ENCODE data around the gene NELL2. TPM values are rescaled to one million over a fixed set of nuclear protein-coding genes. Genes with fewer than 3 reads are reported as not detected.

NELL2 gene
- total and polyA plus RNA-seq, 10 of the 15 experiments (the other 5 are each of a cell fraction or from before 2014, with no cell fraction given) = 0.27 to 2.3 (median 0.76) TPM

DNA sequence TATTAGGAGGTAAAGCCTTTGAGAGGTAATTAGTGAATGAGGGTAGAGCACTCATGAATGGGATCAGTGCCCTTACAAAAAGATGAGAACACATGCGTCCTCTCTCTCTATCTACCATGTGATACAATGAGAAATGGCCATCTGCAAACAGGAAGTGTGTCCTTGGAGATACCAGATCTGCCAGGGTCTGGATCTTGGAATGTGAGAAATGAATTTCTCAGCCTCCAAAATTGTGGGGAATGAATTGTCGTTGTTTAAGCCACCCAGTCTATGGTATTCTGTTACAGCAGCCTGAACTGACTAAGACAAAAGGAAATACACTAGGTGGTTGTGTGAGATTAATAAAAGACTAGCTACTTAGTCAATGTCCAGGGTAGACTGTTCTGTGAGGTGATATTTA lies 366.6 kb downstream of the NELL2 start:
- Histone ChIP-seq H3K4me2 (ENCODE audit: control insufficient read depth, insufficient read depth) (no peak overlapping the region), H3K9ac (ENCODE audit: control insufficient read depth, insufficient read depth, low read length) (no peak overlapping the region), H3K4me3 (no peak overlapping the region), H3K79me2 (ENCODE audit: control insufficient read depth, insufficient read depth, low read length) (no peaks in the 10 kb centered on the region), H2AFZ (ENCODE audit: control insufficient read depth, low read depth, low read length) (no peak overlapping the region), H3K9me3 (replicated peaks; ENCODE audit: control insufficient read depth, insufficient read depth, low read length) (no peaks in the 10 kb centered on the region), H3K36me3 (ENCODE audit: control insufficient read depth in 2 of 2, insufficient read depth in 2 of 2, low read length in 1 of 2) (no peaks in the 10 kb centered on the region), H4K20me1 (ENCODE audit: control insufficient read depth, insufficient read depth) (no peaks in the 10 kb centered on the region), H3K27me3 (replicated peaks in 1 of 2; ENCODE audit: control insufficient read depth in 2 of 2, insufficient read depth in 2 of 2, low read length in 1 of 2) (no peaks in the 10 kb centered on the region), H3K27ac (ENCODE audit: control insufficient read depth, insufficient read depth) (no peak overlapping the region), H3K4me1 (ENCODE audit: control insufficient read depth, insufficient read depth, low read length) (no peaks in the 10 kb centered on the region)
- ChIA-PET CTCF (interaction anchor here (0.8 to 3.5 kb wide), 4 partner anchors 10 to 494 kb away, joined by 3 to 12 read pairs (median 4); no protein-coding TSS in a partner anchor), POLR2A (interaction anchor here (1.8 kb wide), 1 partner anchor 65 kb away, joined by 5 read pairs; no protein-coding TSS in a partner anchor), RAD21 (ENCODE audit: unreplicated experiment) (interaction anchor here (0.9 to 3.4 kb wide), 2 partner anchors 10 to 65 kb away, joined by 3 to 21 read pairs; no protein-coding TSS in a partner anchor), SMC1A (ENCODE audit: uncharacterized antibody, unreplicated experiment) (interaction anchor here (1.0 to 3.2 kb wide), 5 partner anchors 8 to 192 kb away, joined by 3 to 17 read pairs (median 6); no protein-coding TSS in a partner anchor)
- BruUV-seq (replicated peaks) = no TSS peak
- ATAC-seq (no peak), FAIRE-seq (no peak), DNase-seq (ENCODE audit: low read depth, low spot score) (no peak)
- 35% methylated on average over 2 of the region's 2 CpGs for WGBS (ENCODE audit: insufficient coverage, insufficient replicate concordance, low lambda C conversion rate, missing lambda C conversion rate)
- TF ChIP-seq GATAD2B (conservative IDR thresholded peaks at IDR 0.05; ENCODE audit: low read depth) (no peak), BRCA1 (IDR thresholded peaks at IDR 0.05; ENCODE audit: low read depth, low read length) (no peak), BHLHE40 (IDR thresholded peaks at IDR 0.05; ENCODE audit: borderline replicate concordance in 1 of 2, low read depth in 2 of 2, low read length in 1 of 2) (no peak), SPI1 (IDR thresholded peaks at IDR 0.05; ENCODE audit: borderline replicate concordance, insufficient read depth, low read depth, low read length) (no peak), ZNF274 (IDR thresholded peaks at IDR 0.05; ENCODE audit: insufficient read depth, insufficient read length) (no peak), SUZ12 (IDR thresholded peaks at IDR 0.05; ENCODE audit: unreplicated experiment) (no peak), ATF3 (IDR thresholded peaks at IDR 0.05; ENCODE audit: borderline replicate concordance, extremely low read depth, low read depth, low read length) (no peak)
- TF ChIP-seq, protein P1, sequence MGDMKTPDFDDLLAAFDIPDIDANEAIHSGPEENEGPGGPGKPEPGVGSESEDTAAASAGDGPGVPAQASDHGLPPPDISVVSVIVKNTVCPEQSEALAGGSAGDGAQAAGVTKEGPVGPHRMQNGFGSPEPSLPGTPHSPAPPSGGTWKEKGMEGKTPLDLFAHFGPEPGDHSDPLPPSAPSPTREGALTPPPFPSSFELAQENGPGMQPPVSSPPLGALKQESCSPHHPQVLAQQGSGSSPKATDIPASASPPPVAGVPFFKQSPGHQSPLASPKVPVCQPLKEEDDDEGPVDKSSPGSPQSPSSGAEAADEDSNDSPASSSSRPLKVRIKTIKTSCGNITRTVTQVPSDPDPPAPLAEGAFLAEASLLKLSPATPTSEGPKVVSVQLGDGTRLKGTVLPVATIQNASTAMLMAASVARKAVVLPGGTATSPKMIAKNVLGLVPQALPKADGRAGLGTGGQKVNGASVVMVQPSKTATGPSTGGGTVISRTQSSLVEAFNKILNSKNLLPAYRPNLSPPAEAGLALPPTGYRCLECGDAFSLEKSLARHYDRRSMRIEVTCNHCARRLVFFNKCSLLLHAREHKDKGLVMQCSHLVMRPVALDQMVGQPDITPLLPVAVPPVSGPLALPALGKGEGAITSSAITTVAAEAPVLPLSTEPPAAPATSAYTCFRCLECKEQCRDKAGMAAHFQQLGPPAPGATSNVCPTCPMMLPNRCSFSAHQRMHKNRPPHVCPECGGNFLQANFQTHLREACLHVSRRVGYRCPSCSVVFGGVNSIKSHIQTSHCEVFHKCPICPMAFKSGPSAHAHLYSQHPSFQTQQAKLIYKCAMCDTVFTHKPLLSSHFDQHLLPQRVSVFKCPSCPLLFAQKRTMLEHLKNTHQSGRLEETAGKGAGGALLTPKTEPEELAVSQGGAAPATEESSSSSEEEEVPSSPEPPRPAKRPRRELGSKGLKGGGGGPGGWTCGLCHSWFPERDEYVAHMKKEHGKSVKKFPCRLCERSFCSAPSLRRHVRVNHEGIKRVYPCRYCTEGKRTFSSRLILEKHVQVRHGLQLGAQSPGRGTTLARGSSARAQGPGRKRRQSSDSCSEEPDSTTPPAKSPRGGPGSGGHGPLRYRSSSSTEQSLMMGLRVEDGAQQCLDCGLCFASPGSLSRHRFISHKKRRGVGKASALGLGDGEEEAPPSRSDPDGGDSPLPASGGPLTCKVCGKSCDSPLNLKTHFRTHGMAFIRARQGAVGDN (IDR thresholded peaks at IDR 0.05) = no peak
- TF ChIP-seq, protein P2, sequence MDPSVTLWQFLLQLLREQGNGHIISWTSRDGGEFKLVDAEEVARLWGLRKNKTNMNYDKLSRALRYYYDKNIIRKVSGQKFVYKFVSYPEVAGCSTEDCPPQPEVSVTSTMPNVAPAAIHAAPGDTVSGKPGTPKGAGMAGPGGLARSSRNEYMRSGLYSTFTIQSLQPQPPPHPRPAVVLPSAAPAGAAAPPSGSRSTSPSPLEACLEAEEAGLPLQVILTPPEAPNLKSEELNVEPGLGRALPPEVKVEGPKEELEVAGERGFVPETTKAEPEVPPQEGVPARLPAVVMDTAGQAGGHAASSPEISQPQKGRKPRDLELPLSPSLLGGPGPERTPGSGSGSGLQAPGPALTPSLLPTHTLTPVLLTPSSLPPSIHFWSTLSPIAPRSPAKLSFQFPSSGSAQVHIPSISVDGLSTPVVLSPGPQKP (IDR thresholded peaks at IDR 0.05; ENCODE audit: low read depth, low read length) = no peak
- in situ Hi-C loops (cut with MboI) (no loop called here), intact Hi-C loops (cut with micrococcal nuclease; ENCODE audit: unreplicated experiment) (no loop called here)
